ENCODE measurements around the gene MEIKIN. TPM values are rescaled to one million over a fixed set of nuclear protein-coding genes. Genes with fewer than 3 reads are reported as not detected.

The MEIKIN gene
- total and polyA plus RNA-seq, 9 donors = 0.29 TPM; not detected in 8

DNA sequence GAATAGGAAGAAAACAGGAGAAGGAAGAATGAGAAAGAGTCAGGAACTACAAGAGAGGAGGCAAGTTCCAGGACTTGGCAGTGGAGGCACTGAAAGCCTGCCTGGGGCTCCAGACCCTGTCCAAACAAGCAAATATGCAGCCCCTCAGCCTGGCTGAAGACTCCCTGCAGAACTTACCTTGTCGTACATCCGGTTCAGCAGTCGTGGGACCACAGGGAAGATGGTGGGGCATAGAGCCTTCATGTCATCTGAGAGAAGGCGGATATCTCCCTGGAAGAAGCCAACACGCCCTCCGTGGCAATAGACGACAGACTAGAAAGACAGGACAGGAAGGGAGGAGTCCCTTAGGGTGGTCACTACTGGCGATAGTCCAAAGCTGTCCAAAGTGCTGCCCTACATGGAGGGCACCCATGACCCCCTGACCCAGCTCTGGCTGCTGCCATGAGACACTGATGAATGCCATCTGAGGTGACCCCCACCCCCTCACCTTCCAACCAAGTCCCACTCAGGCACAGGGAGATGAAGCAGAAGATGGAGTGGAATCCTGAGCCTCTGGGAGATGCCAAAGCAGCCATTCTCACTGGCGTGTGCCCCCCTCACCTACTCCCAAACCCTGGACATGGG, 27.7 kb upstream of the MEIKIN start:
- Histone ChIP-seq H3K4me1 (ENCODE audit: insufficient read depth) (no peaks in the 10 kb centered on the region), H3K27me3 (no peaks in the 10 kb centered on the region), H3K4me3 (no peak overlapping the region), H3K9me3 (no peaks in the 10 kb centered on the region), H3K27ac (no peak overlapping the region), H3K36me3 (no peaks in the 10 kb centered on the region)
- intact Hi-C loops (cut with DNase I) = no loop called here
- TF ChIP-seq, protein P1, sequence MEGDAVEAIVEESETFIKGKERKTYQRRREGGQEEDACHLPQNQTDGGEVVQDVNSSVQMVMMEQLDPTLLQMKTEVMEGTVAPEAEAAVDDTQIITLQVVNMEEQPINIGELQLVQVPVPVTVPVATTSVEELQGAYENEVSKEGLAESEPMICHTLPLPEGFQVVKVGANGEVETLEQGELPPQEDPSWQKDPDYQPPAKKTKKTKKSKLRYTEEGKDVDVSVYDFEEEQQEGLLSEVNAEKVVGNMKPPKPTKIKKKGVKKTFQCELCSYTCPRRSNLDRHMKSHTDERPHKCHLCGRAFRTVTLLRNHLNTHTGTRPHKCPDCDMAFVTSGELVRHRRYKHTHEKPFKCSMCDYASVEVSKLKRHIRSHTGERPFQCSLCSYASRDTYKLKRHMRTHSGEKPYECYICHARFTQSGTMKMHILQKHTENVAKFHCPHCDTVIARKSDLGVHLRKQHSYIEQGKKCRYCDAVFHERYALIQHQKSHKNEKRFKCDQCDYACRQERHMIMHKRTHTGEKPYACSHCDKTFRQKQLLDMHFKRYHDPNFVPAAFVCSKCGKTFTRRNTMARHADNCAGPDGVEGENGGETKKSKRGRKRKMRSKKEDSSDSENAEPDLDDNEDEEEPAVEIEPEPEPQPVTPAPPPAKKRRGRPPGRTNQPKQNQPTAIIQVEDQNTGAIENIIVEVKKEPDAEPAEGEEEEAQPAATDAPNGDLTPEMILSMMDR (IDR thresholded peaks at IDR 0.05) = no peak
- TF ChIP-seq EP300 (IDR thresholded peaks at IDR 0.05) (no peak), POLR2A (IDR thresholded peaks at IDR 0.05) (no peak)
- DNase-seq = no peak
- WGBS, 3 donors = 82 to 88% (median 85%) methylated on average over 9 of the region's 9 CpGs

DNA sequence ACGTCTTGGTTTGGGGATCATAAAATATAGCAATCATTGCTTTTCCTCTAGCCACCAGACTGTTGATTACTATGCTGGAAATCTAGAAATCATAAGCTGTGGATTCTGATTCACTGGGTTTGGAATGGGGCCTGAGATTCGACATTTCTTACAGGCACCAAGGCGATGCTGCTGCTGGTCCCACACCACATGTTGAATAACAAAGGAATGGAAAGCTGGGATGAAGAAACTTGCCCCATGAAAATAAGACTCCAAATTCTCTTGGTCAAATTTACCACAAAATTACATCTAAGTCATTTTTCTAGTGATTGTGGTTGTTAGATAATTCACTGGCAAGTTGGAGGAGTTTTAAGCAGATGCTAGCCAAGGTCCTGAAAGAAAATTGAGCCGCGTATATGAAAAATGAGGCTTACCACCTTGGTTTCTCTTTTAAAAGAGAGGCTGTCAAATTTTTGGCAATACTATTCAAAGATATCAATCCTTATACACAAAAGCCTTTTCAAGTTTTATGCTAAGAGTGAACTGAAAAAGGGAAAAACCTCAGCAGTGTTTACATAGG, 23.0 kb upstream of the MEIKIN start:
- H3K4me3 ChIP-seq = no peak overlapping the region
- no peaks in the 10 kb centered on the region for H3K27me3 ChIP-seq
- H3K4me1 ChIP-seq (ENCODE audit: insufficient read depth) = no peaks in the 10 kb centered on the region
- WGBS, 3 donors = 57 to 70% (median 64%) methylated on average over 5 of the region's 5 CpGs
- TF ChIP-seq, protein P1 (IDR thresholded peaks at IDR 0.05) = no peak
- TF ChIP-seq EP300 (IDR thresholded peaks at IDR 0.05) (no peak), POLR2A (IDR thresholded peaks at IDR 0.05) (no peak)
- H3K9me3 ChIP-seq = no peaks in the 10 kb centered on the region
- H3K36me3 ChIP-seq = no peaks in the 10 kb centered on the region
- DNase-seq = no peak
- H3K27ac ChIP-seq = no peak overlapping the region
- intact Hi-C loops (cut with DNase I) = no loop called here

GRCh38 chr5:131966551-131966950, 21.1 kb upstream of the MEIKIN start:
- no peak for DNase-seq
- TF ChIP-seq, protein P1 (IDR thresholded peaks at IDR 0.05) = no peak
- no peak for TF ChIP-seq POLR2A (IDR thresholded peaks at IDR 0.05)
- no peak for TF ChIP-seq EP300 (IDR thresholded peaks at IDR 0.05)
- H3K4me3 ChIP-seq = no peak overlapping the region
- H3K4me1 ChIP-seq (ENCODE audit: insufficient read depth) = no peaks in the 10 kb centered on the region
- H3K27ac ChIP-seq = no peak overlapping the region
- H3K36me3 ChIP-seq = no peaks in the 10 kb centered on the region
- no peaks in the 10 kb centered on the region for H3K27me3 ChIP-seq
- WGBS, 3 donors = 84 to 94% (median 93%) methylated on average over 1 of the region's 1 CpG
- H3K9me3 ChIP-seq = no peaks in the 10 kb centered on the region
- intact Hi-C loops (cut with DNase I) = no loop called here

- TF ChIP-seq EP300 (IDR thresholded peaks at IDR 0.05) = no peak
- no peak for TF ChIP-seq POLR2A (IDR thresholded peaks at IDR 0.05)
- TF ChIP-seq, protein P1 (IDR thresholded peaks at IDR 0.05) = no peak
- 65 to 71% (median 67%) methylated on average over 6 of the region's 6 CpGs for WGBS, 3 donors
- H3K27ac ChIP-seq = no peak overlapping the region
- H3K4me3 ChIP-seq = no peak overlapping the region
- no peaks in the 10 kb centered on the region for H3K9me3 ChIP-seq
- no peak for DNase-seq
- H3K36me3 ChIP-seq = no peaks in the 10 kb centered on the region
- no peaks in the 10 kb centered on the region for H3K4me1 ChIP-seq (ENCODE audit: insufficient read depth)
- intact Hi-C loops (cut with DNase I) = no loop called here
- no peaks in the 10 kb centered on the region for H3K27me3 ChIP-seq
These were observed 20.5 kb upstream of the MEIKIN start for GRCh38 chr5:131965826-131966415.

All from ovary (tissue), 9 donors.